GM21786 (cell line): Measurements from ENCODE around the gene WNT4.

Experiments
- ATAC-seq: cut with Tn5 transposase; IDR thresholded peaks from one replicate; pipeline ENCODE4 v1.9.1; 2021; ENCODE audit not compliant: unreplicated experiment

Gene WNT4

GRCh38 chr1:22164841-22165808 lies 22.2 kb upstream of the WNT4 start:
- no peak for ATAC-seq

GRCh38 chr1:22163564-22163963 lies 20.7 kb upstream of the WNT4 start:
- no peak for ATAC-seq

- ATAC-seq, result no peak
Measured at GRCh38 chr1:22163137-22163536, 20.2 kb upstream of the WNT4 start.

- ATAC-seq, result no peak
Measured at GRCh38 chr1:22159891-22160290, 17.0 kb upstream of the WNT4 start.

- ATAC-seq, result no peak
Measured at GRCh38 chr1:22158654-22159053, 15.8 kb upstream of the WNT4 start.

GRCh38 chr1:22157359-22157966 lies 14.6 kb upstream of the WNT4 start:
- ATAC-seq, result no peak

GRCh38 chr1:22155517-22155916 lies 12.6 kb upstream of the WNT4 start:
- ATAC-seq, result no peak

- ATAC-seq, result no peak
Measured at GRCh38 chr1:22154626-22155025, 11.7 kb upstream of the WNT4 start.

GRCh38 chr1:22153660-22154437 lies 11.0 kb upstream of the WNT4 start:
- ATAC-seq, result no peak

- ATAC-seq, result no peak
Measured at GRCh38 chr1:22150923-22151322, 8.0 kb upstream of the WNT4 start.

GRCh38 chr1:22142315-22143064 lies 407 bp downstream of the WNT4 start:
- no peak for ATAC-seq

GRCh38 chr1:22141554-22142314 lies 1.2 kb downstream of the WNT4 start:
- ATAC-seq, result no peak

GRCh38 chr1:22140694-22141093 lies 2.2 kb downstream of the WNT4 start:
- ATAC-seq, result no peak

GRCh38 chr1:22139817-22140216 lies 3.1 kb downstream of the WNT4 start:
- no peak for ATAC-seq

- ATAC-seq, result no peak
Measured at GRCh38 chr1:22139066-22139594, 3.8 kb downstream of the WNT4 start.

- ATAC-seq, result no peak
Measured at GRCh38 chr1:22137004-22137720, 5.7 kb downstream of the WNT4 start.

- ATAC-seq, result no peak
Measured at GRCh38 chr1:22133931-22134324, 9.0 kb downstream of the WNT4 start.

- no peak for ATAC-seq
Measured at GRCh38 chr1:22133247-22133930, 9.5 kb downstream of the WNT4 start.
